ENCODE measurements around the gene SRRM5.

- TF ChIP-seq CTCF (IDR thresholded peaks at IDR 0.05) (no peak), POLR2A (IDR thresholded peaks at IDR 0.05; ENCODE audit: low read depth) (no peak), EP300 (IDR thresholded peaks at IDR 0.05) (no peak), POLR2AphosphoS5 (IDR thresholded peaks at IDR 0.05) (no peak)
Observed at GRCh38 chr19:43609872-43610271, 2.0 kb upstream of the SRRM5 start.

Measured in esophagus muscularis mucosa (tissue), 4 donors.